Measurements from ENCODE around the gene AGBL3.

The AGBL3 gene

GRCh38 chr7:134993877-134994456, 7.7 kb downstream of the AGBL3 start:
- Histone ChIP-seq H3K27ac (ENCODE audit: low read depth, low read length) (peak overlapping the region; percentile 3), H3K4me1 (ENCODE audit: control insufficient read depth in 5 of 5, insufficient read depth in 5 of 5, low read length in 5 of 5) (peaks cover 0 to 14% (median 10%) of the 10 kb centered on the region in 5 donors), H3K27me3 (ENCODE audit: control insufficient read depth in 5 of 5, insufficient read depth in 4 of 5, low read length in 5 of 5) (no peaks in the 10 kb centered on the region), H3K36me3 (ENCODE audit: control insufficient read depth in 5 of 5, insufficient read depth in 5 of 5, low read length in 5 of 5) (peaks cover 0 to 32% (median 5%) of the 10 kb centered on the region in 5 donors), H3K4me3 (ENCODE audit: low read depth in 1 of 5, low read length in 5 of 5) (no peak overlapping the region), H3K9ac (ENCODE audit: low read length in 5 of 5) (no peak overlapping the region), H3K9me3 (ENCODE audit: control insufficient read depth in 5 of 5, low read length in 5 of 5) (no peaks in the 10 kb centered on the region)

DNA sequence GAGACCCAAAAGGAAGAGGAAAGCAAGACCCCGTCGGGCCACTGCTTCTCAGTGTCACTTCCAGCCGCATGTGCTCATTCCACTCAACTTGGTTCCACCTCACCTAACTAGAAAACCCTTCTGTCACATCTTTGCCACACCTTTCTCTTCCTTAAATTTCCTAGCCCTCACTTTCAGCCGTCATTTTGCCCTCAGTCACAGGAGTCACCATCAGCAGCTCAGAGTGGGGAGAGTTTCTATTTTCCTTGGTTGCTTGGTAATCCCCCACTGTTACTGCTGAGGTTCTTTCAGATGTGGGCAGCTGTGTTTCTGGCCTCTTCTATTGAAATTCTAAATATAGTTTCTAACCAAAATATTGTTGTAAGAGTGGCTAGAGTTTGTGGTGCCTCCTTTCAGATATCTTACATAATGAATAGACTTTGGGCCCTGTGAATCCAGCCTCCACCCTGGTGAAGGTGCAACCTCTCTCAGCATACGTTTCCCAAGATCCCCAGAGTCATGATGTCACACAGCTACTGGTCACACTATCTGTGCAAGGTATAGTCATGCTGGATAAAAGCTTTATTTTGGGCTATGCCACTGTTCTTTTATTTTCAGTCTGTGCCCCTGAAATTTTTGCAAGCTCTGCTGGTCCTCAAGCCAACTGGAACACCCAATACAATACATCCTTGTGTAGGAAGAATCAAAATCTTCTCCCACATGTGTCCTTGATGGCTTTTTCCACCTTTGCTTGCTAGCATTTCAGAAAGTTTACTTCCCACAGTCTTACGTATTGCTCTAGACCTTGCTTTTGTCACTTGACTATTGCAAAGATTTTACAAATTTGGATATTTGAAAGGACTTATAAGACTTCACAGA, 9.2 kb downstream of the AGBL3 start:
- Histone ChIP-seq H3K27me3 (ENCODE audit: control insufficient read depth in 5 of 5, insufficient read depth in 4 of 5, low read length in 5 of 5) (no peaks in the 10 kb centered on the region), H3K4me1 (ENCODE audit: control insufficient read depth in 5 of 5, insufficient read depth in 5 of 5, low read length in 5 of 5) (peaks cover 0 to 14% (median 10%) of the 10 kb centered on the region in 5 donors), H3K27ac (ENCODE audit: low read depth, low read length) (peak overlapping the region; percentile 48), H3K36me3 (ENCODE audit: control insufficient read depth in 5 of 5, insufficient read depth in 5 of 5, low read length in 5 of 5) (peaks cover 0 to 34% (median 5%) of the 10 kb centered on the region in 5 donors), H3K9ac (ENCODE audit: low read length in 5 of 5) (peak overlapping the region in 1 of 5 donors; percentile 6), H3K4me3 (ENCODE audit: low read depth in 1 of 5, low read length in 5 of 5) (no peak overlapping the region), H3K9me3 (ENCODE audit: control insufficient read depth in 5 of 5, low read length in 5 of 5) (peaks cover 0 to 5% (median 0%) of the 10 kb centered on the region in 5 donors)

DNA sequence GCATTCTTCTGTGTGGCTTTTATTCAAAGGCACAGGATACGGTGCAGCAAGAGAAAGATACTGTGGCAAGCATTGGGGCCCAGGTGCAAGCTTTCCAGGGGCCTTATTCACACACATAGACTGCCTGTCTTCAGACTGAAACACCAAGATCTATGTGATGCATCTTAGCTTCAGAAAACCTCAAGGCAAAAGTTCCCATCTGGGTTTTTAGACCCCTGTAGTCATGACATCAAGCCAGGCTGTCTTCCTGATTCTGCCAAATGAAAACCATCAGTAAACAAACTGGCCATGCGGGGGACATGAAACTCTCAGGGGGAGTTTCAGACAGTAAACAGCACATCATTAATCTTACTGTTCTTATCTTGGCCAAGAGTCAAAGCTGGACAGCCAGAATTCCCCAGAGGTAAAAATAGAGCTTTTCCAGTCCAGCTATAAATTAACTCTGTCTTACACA, 9.8 kb downstream of the AGBL3 start:
- H3K4me1 ChIP-seq (ENCODE audit: control insufficient read depth in 5 of 5, insufficient read depth in 5 of 5, low read length in 5 of 5): peaks cover 0 to 14% (median 10%) of the 10 kb centered on the region in 5 donors
- H3K9ac ChIP-seq (ENCODE audit: low read length in 5 of 5): no peak overlapping the region
- H3K9me3 ChIP-seq (ENCODE audit: control insufficient read depth in 5 of 5, low read length in 5 of 5): peaks cover 0 to 5% (median 0%) of the 10 kb centered on the region in 5 donors
- H3K27me3 ChIP-seq (ENCODE audit: control insufficient read depth in 5 of 5, insufficient read depth in 4 of 5, low read length in 5 of 5): no peaks in the 10 kb centered on the region
- H3K36me3 ChIP-seq (ENCODE audit: control insufficient read depth in 5 of 5, insufficient read depth in 5 of 5, low read length in 5 of 5): peaks cover 0 to 34% (median 5%) of the 10 kb centered on the region in 5 donors
- no peak overlapping the region for H3K27ac ChIP-seq (ENCODE audit: low read depth, low read length)
- H3K4me3 ChIP-seq (ENCODE audit: low read depth in 1 of 5, low read length in 5 of 5): no peak overlapping the region

- Histone ChIP-seq H3K4me3 (ENCODE audit: low read depth in 1 of 5, low read length in 5 of 5) (no peak overlapping the region), H3K4me1 (ENCODE audit: control insufficient read depth in 5 of 5, insufficient read depth in 5 of 5, low read length in 5 of 5) (peaks cover 0 to 21% (median 12%) of the 10 kb centered on the region in 5 donors), H3K27me3 (ENCODE audit: control insufficient read depth in 5 of 5, insufficient read depth in 4 of 5, low read length in 5 of 5) (no peaks in the 10 kb centered on the region), H3K36me3 (ENCODE audit: control insufficient read depth in 5 of 5, insufficient read depth in 5 of 5, low read length in 5 of 5) (peaks cover 0 to 34% (median 5%) of the 10 kb centered on the region in 5 donors), H3K9ac (ENCODE audit: low read length in 5 of 5) (no peak overlapping the region), H3K9me3 (ENCODE audit: control insufficient read depth in 5 of 5, low read length in 5 of 5) (peaks cover 0 to 5% (median 0%) of the 10 kb centered on the region in 5 donors), H3K27ac (ENCODE audit: low read depth, low read length) (no peak overlapping the region)
Measured at GRCh38 chr7:134997214-134997885, 11.0 kb downstream of the AGBL3 start.

- Histone ChIP-seq H3K36me3 (ENCODE audit: control insufficient read depth in 5 of 5, insufficient read depth in 5 of 5, low read length in 5 of 5) (peaks cover 0 to 28% (median 5%) of the 10 kb centered on the region in 5 donors), H3K27ac (ENCODE audit: low read depth, low read length) (no peak overlapping the region), H3K4me3 (ENCODE audit: low read depth in 1 of 5, low read length in 5 of 5) (no peak overlapping the region), H3K9ac (ENCODE audit: low read length in 5 of 5) (no peak overlapping the region), H3K4me1 (ENCODE audit: control insufficient read depth in 5 of 5, insufficient read depth in 5 of 5, low read length in 5 of 5) (peaks cover 0 to 22% (median 9%) of the 10 kb centered on the region in 5 donors), H3K27me3 (ENCODE audit: control insufficient read depth in 5 of 5, insufficient read depth in 4 of 5, low read length in 5 of 5) (no peaks in the 10 kb centered on the region), H3K9me3 (ENCODE audit: control insufficient read depth in 5 of 5, low read length in 5 of 5) (peaks cover 0 to 5% (median 0%) of the 10 kb centered on the region in 5 donors)
Measured at GRCh38 chr7:134999136-134999535, 12.8 kb downstream of the AGBL3 start.

DNA sequence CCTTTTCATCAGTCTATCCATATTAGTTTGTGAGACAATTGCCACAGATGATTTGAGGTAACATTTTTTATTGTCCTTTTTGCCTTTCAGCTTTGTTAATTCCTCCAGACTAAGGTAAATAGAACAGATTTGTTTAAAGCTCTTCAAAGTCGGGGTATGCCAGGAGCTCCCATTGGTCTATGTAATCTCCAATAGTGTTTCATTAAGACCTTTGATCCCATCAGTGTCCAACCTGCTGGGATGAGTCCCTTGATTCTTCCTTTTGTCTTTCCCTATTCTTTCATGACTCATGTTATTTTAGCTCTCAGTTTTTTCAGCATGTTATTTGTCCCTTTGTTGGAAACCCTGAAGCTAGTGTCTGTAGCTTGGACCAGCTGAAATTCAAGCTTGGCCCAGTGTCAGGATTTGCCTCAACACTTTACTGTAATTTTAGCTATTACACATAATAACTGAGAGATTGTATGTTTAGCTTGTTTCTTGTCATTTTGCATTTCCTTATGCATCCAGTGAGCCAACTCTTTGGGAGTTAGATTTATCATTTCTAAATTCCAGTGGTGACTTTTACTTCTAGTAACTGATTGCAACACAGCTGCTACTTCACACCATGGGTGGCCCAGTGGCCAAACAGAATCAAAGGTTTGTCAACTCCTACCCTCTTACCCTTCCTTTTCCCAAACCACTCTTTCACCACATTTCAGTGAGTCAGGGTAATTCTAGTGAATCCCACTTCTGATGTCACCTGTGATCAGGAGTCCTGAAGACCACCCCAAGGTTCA, 15.3 kb downstream of the AGBL3 start:
- peaks cover 0 to 5% (median 0%) of the 10 kb centered on the region in 5 donors for H3K9me3 ChIP-seq (ENCODE audit: control insufficient read depth in 5 of 5, low read length in 5 of 5)

DNA sequence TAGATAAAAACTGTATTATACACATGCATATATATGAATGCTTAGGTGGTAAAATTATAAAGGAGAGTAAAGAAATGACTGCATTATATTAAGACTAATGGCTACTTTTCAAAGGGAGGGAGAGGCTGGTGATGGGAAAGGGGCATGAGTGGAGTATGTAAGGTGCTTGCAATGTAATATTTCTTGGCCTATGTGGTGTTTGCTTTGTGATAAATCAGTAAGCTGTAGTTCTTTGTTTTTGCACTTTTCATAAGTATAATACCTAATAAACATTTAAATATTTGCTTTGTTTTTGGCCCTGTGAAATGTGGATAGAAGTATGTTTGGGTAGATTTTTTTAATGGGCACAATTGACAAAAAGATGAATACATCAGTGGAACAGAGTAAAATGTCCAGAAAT, 25.9 kb downstream of the AGBL3 start:
- Histone ChIP-seq H3K27ac (ENCODE audit: low read depth, low read length) (no peak overlapping the region), H3K27me3 (ENCODE audit: control insufficient read depth in 5 of 5, insufficient read depth in 4 of 5, low read length in 5 of 5) (no peaks in the 10 kb centered on the region), H3K4me1 (ENCODE audit: control insufficient read depth in 5 of 5, insufficient read depth in 5 of 5, low read length in 5 of 5) (no peaks in the 10 kb centered on the region), H3K4me3 (ENCODE audit: low read depth in 1 of 5, low read length in 5 of 5) (no peak overlapping the region), H3K36me3 (ENCODE audit: control insufficient read depth in 5 of 5, insufficient read depth in 5 of 5, low read length in 5 of 5) (no peaks in the 10 kb centered on the region), H3K9me3 (ENCODE audit: control insufficient read depth in 5 of 5, low read length in 5 of 5) (peaks cover 0 to 4% (median 0%) of the 10 kb centered on the region in 5 donors), H3K9ac (ENCODE audit: low read length in 5 of 5) (no peak overlapping the region)

More for the DNA sequence above, 15.3 kb downstream of the AGBL3 start:
- Histone ChIP-seq H3K27ac (ENCODE audit: low read depth, low read length) (peak overlapping the region; percentile 25), H3K36me3 (ENCODE audit: control insufficient read depth in 5 of 5, insufficient read depth in 5 of 5, low read length in 5 of 5) (peaks cover 0 to 11% (median 5%) of the 10 kb centered on the region in 5 donors), H3K4me1 (ENCODE audit: control insufficient read depth in 5 of 5, insufficient read depth in 5 of 5, low read length in 5 of 5) (peaks cover 0 to 16% (median 3%) of the 10 kb centered on the region in 5 donors), H3K4me3 (ENCODE audit: low read depth in 1 of 5, low read length in 5 of 5) (no peak overlapping the region), H3K27me3 (ENCODE audit: control insufficient read depth in 5 of 5, insufficient read depth in 4 of 5, low read length in 5 of 5) (no peaks in the 10 kb centered on the region), H3K9ac (ENCODE audit: low read length in 5 of 5) (peak overlapping the region in 1 of 5 donors; percentile 24)

DNA sequence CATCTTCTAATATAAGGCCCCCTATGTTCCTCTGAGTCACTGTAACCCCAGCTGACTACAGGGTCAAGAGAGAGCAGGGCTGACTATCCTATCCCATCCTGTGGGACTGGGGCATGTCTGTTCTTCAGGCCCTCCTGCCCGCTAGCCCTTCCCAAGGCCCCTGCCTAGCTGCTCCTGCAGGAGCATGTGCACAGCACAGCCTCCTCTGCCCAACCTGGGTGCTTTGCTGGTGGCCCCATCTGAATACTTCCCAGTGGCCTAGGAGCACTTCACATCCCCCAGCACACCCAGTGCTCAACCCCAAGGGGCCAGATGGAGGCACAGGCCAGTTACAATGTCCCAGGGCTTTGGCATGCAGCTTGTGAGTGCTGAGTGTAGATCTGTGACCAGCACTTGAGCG, 37.3 kb downstream of the AGBL3 start:
- no peaks in the 10 kb centered on the region for H3K4me1 ChIP-seq (ENCODE audit: control insufficient read depth in 5 of 5, insufficient read depth in 5 of 5, low read length in 5 of 5)
- no peaks in the 10 kb centered on the region for H3K36me3 ChIP-seq (ENCODE audit: control insufficient read depth in 5 of 5, insufficient read depth in 5 of 5, low read length in 5 of 5)
- H3K27ac ChIP-seq (ENCODE audit: low read depth, low read length): no peak overlapping the region
- H3K9ac ChIP-seq (ENCODE audit: low read length in 5 of 5): no peak overlapping the region
- no peaks in the 10 kb centered on the region for H3K27me3 ChIP-seq (ENCODE audit: control insufficient read depth in 5 of 5, insufficient read depth in 4 of 5, low read length in 5 of 5)
- H3K4me3 ChIP-seq (ENCODE audit: low read depth in 1 of 5, low read length in 5 of 5): no peak overlapping the region
- peaks cover 0 to 7% (median 4%) of the 10 kb centered on the region in 5 donors for H3K9me3 ChIP-seq (ENCODE audit: control insufficient read depth in 5 of 5, low read length in 5 of 5)

DNA sequence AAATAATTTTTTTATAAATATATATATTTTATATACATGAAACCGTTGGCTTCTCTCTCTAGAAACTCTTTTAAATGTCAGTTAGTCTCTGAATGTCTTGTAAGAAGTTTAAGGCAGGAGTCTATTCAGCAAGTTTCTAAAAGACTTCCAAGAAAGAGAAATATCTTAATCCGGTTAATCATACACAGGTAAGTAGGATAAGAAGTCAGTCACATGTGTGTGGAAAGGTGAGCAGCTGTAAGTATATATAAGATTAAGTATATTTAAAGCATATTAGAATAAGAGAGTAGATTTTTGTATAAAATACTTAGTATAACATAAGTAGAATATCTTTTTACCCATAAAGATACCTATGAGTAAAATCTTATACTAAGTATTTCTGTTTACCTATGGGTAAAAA, 48.9 kb downstream of the AGBL3 start:
- no peak overlapping the region for H3K27ac ChIP-seq (ENCODE audit: low read depth, low read length)
- H3K36me3 ChIP-seq (ENCODE audit: control insufficient read depth in 5 of 5, insufficient read depth in 5 of 5, low read length in 5 of 5): no peaks in the 10 kb centered on the region
- no peaks in the 10 kb centered on the region for H3K9me3 ChIP-seq (ENCODE audit: control insufficient read depth in 5 of 5, low read length in 5 of 5)
- no peak overlapping the region for H3K9ac ChIP-seq (ENCODE audit: low read length in 5 of 5)
- no peaks in the 10 kb centered on the region for H3K27me3 ChIP-seq (ENCODE audit: control insufficient read depth in 5 of 5, insufficient read depth in 4 of 5, low read length in 5 of 5)
- no peaks in the 10 kb centered on the region for H3K4me1 ChIP-seq (ENCODE audit: control insufficient read depth in 5 of 5, insufficient read depth in 5 of 5, low read length in 5 of 5)
- no peak overlapping the region for H3K4me3 ChIP-seq (ENCODE audit: low read depth in 1 of 5, low read length in 5 of 5)

All from subcutaneous abdominal adipose tissue (tissue), 5 donors.